Right lobe of liver (tissue), 4 donors: ENCODE data around the gene IFI44.

Source experiments
- POLR2A ChIP-seq: fragments of 450-650 bp; IDR thresholded peaks from one replicate; pipeline ENCODE4 v1.6.1; 2017; ENCODE audit warnings: antibody characterized with exemption, mild to moderate bottlenecking
- TF ChIP-seq, protein P1 (sequence below), 4 donors: fragments of 200-600 bp in 3 of 4; fragments of 450-650 bp in 1 of 4; IDR thresholded peaks; one replicate each; pipeline versions ENCODE4 v1.5.1 to v1.8.0; 2016 to 2022; ENCODE audit warnings: antibody characterized with exemption in 4 of 4, mild to moderate bottlenecking in 2 of 4
- donor health status: DM: no; HTN: no; CAD: no.
- donor health status: DM: no; HTN: no; CAD: no.
- donor health status: DM: no; HTN: yes; CAD: no.

- no peak for TF ChIP-seq POLR2A
- TF ChIP-seq, protein P1, sequence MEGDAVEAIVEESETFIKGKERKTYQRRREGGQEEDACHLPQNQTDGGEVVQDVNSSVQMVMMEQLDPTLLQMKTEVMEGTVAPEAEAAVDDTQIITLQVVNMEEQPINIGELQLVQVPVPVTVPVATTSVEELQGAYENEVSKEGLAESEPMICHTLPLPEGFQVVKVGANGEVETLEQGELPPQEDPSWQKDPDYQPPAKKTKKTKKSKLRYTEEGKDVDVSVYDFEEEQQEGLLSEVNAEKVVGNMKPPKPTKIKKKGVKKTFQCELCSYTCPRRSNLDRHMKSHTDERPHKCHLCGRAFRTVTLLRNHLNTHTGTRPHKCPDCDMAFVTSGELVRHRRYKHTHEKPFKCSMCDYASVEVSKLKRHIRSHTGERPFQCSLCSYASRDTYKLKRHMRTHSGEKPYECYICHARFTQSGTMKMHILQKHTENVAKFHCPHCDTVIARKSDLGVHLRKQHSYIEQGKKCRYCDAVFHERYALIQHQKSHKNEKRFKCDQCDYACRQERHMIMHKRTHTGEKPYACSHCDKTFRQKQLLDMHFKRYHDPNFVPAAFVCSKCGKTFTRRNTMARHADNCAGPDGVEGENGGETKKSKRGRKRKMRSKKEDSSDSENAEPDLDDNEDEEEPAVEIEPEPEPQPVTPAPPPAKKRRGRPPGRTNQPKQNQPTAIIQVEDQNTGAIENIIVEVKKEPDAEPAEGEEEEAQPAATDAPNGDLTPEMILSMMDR (IDR thresholded peaks at IDR 0.05): no peak
These were observed 48.6 kb upstream of the IFI44 start for GRCh38 chr1:78601068-78601467.
